ENCODE results near the gene NPVF. TPM values are rescaled to one million over a fixed set of nuclear protein-coding genes. Genes with fewer than 3 reads are reported as not detected.

The NPVF gene
- total RNA-seq, 1 experiment from 2014 or later, result not detected

DNA sequence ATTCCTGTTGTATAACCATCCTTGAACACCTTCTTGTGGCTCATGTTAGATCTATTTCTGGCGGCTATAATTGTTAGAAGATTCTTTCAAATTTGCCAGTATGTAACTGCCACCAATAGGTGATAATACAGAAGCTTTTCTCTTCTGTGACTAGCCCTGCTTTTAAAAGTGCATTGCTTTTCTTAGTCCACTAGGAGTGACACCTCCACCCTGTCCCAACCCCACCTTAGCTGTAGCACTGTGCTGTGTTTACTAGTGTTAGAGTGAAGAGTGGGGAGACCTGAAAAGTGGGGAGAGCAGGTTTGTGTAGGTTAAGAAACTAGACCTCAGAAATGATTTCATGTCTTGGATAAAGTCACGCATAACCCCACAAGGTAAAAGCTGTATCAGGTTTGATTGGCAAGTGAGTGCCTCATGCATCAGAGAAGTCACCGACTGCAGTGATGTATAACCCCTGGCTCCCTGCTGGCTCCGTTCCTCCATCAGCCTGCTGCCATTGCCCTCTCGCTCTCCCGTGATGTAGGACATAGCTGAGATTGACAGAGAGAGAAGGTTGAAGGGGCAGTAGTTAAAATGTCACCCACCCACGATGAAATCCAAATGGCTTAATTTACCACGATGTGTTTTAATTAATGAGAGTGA, 12.5 kb downstream of the NPVF start:
- no peak for DNase-seq (ENCODE audit: low read depth, low spot score)
- H3K4me1 ChIP-seq (ENCODE audit: control insufficient read depth, insufficient read depth, low read length), result no peaks in the 10 kb centered on the region
- ChIA-PET CTCF (interaction anchor here (1.1 kb wide), 1 partner anchor 30 kb away, joined by 3 read pairs; no protein-coding TSS in a partner anchor), POLR2A (no interaction called here)
- peaks cover 9% of the 10 kb centered on the region for H3K27me3 ChIP-seq (ENCODE audit: control insufficient read depth, insufficient read depth, low read length)
- no peak for TF ChIP-seq SIN3A (IDR thresholded peaks at IDR 0.05; ENCODE audit: borderline replicate concordance, insufficient read depth, low read depth, low read length)
- TF ChIP-seq, protein P1, sequence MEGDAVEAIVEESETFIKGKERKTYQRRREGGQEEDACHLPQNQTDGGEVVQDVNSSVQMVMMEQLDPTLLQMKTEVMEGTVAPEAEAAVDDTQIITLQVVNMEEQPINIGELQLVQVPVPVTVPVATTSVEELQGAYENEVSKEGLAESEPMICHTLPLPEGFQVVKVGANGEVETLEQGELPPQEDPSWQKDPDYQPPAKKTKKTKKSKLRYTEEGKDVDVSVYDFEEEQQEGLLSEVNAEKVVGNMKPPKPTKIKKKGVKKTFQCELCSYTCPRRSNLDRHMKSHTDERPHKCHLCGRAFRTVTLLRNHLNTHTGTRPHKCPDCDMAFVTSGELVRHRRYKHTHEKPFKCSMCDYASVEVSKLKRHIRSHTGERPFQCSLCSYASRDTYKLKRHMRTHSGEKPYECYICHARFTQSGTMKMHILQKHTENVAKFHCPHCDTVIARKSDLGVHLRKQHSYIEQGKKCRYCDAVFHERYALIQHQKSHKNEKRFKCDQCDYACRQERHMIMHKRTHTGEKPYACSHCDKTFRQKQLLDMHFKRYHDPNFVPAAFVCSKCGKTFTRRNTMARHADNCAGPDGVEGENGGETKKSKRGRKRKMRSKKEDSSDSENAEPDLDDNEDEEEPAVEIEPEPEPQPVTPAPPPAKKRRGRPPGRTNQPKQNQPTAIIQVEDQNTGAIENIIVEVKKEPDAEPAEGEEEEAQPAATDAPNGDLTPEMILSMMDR (IDR thresholded peaks at IDR 0.05), result no peak
- TF ChIP-seq POLR2AphosphoS5 (IDR thresholded peaks at IDR 0.05; ENCODE audit: low read depth, low read length), result no peak
- no peak for TF ChIP-seq TCF7L2 (IDR thresholded peaks at IDR 0.05; ENCODE audit: low read depth, low read length)
- TF ChIP-seq, protein P2, sequence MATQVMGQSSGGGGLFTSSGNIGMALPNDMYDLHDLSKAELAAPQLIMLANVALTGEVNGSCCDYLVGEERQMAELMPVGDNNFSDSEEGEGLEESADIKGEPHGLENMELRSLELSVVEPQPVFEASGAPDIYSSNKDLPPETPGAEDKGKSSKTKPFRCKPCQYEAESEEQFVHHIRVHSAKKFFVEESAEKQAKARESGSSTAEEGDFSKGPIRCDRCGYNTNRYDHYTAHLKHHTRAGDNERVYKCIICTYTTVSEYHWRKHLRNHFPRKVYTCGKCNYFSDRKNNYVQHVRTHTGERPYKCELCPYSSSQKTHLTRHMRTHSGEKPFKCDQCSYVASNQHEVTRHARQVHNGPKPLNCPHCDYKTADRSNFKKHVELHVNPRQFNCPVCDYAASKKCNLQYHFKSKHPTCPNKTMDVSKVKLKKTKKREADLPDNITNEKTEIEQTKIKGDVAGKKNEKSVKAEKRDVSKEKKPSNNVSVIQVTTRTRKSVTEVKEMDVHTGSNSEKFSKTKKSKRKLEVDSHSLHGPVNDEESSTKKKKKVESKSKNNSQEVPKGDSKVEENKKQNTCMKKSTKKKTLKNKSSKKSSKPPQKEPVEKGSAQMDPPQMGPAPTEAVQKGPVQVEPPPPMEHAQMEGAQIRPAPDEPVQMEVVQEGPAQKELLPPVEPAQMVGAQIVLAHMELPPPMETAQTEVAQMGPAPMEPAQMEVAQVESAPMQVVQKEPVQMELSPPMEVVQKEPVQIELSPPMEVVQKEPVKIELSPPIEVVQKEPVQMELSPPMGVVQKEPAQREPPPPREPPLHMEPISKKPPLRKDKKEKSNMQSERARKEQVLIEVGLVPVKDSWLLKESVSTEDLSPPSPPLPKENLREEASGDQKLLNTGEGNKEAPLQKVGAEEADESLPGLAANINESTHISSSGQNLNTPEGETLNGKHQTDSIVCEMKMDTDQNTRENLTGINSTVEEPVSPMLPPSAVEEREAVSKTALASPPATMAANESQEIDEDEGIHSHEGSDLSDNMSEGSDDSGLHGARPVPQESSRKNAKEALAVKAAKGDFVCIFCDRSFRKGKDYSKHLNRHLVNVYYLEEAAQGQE (IDR thresholded peaks at IDR 0.05; ENCODE audit: insufficient read depth in 1 of 2, low read depth in 2 of 2, low read length in 1 of 2), result no peak
- in situ Hi-C loops (cut with HindIII; ENCODE audit: low pct_unique_long_range_greater_than_20kb, low sequenced_read_pairs), result no loop called here
- intact Hi-C loops (cut with micrococcal nuclease; ENCODE audit: unreplicated experiment), result no loop called here
- no TSS peak for BruUV-seq (replicated peaks)
- H3K36me3 ChIP-seq (ENCODE audit: control insufficient read depth, insufficient read depth, low read length), result no peaks in the 10 kb centered on the region
- H3K27ac ChIP-seq (ENCODE audit: low read length), result no peak overlapping the region
- no peak overlapping the region for H3K4me3 ChIP-seq (ENCODE audit: low read depth in 2 of 2, low read length in 2 of 2)
- H3K9me3 ChIP-seq (ENCODE audit: control insufficient read depth, insufficient read depth, low read depth, low read length), result no peaks in the 10 kb centered on the region
- peak; percentile 72 for ATAC-seq

DNA sequence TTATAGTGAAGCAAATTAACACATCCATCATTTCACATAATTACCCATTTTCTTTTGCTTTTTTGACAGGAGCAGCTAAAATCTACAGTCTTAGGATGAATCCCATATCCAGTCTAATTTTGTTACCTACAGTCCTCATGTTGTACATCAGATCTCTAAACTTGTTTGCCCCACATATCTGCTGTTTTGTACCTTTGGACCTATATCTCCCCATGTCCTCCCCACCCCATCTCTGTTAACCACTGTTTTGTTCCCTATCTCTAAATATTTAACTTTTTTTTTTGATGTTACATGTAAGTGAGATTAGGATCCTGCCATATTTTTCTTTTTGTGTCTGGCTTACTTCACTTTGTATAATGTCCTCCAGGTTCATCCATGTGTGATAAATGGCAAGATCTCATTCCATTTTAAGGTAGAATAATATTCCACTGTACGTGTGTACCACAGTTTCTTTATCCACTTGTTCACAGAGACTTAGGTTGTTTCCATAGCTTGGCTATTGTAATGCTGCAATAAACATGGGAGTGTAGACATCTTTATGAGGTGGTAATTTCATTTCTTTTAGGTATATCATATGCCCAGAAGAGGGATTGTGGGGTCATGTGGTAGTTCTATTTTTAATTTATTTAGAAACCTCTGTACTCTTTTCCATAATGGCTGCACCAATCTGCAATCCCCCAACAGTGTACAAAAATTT, 19.6 kb downstream of the NPVF start:
- ATAC-seq (no peak), DNase-seq (ENCODE audit: low read depth, low spot score) (no peak)
- Histone ChIP-seq H3K36me3 (ENCODE audit: control insufficient read depth, insufficient read depth, low read length) (no peaks in the 10 kb centered on the region), H3K9me3 (ENCODE audit: control insufficient read depth, insufficient read depth, low read depth, low read length) (no peaks in the 10 kb centered on the region), H3K27ac (ENCODE audit: low read length) (no peak overlapping the region), H3K4me1 (ENCODE audit: control insufficient read depth, insufficient read depth, low read length) (no peaks in the 10 kb centered on the region), H3K27me3 (ENCODE audit: control insufficient read depth, insufficient read depth, low read length) (peaks cover 7% of the 10 kb centered on the region; the same call in 1 of the 2 replicates), H3K4me3 (ENCODE audit: low read depth in 2 of 2, low read length in 2 of 2) (no peak overlapping the region)
- BruUV-seq (replicated peaks), result no TSS peak
- in situ Hi-C loops (cut with HindIII; ENCODE audit: low pct_unique_long_range_greater_than_20kb, low sequenced_read_pairs) (no loop called here), intact Hi-C loops (cut with micrococcal nuclease; ENCODE audit: unreplicated experiment) (no loop called here)
- ChIA-PET POLR2A (no interaction called here), CTCF (no interaction called here)
- TF ChIP-seq, protein P2 (IDR thresholded peaks at IDR 0.05; ENCODE audit: insufficient read depth in 1 of 2, low read depth in 2 of 2, low read length in 1 of 2), result no peak
- TF ChIP-seq, protein P1 (IDR thresholded peaks at IDR 0.05), result no peak
- TF ChIP-seq TCF7L2 (IDR thresholded peaks at IDR 0.05; ENCODE audit: low read depth, low read length), result no peak
- TF ChIP-seq SIN3A (IDR thresholded peaks at IDR 0.05; ENCODE audit: borderline replicate concordance, insufficient read depth, low read depth, low read length), result no peak
- TF ChIP-seq POLR2AphosphoS5 (IDR thresholded peaks at IDR 0.05; ENCODE audit: low read depth, low read length), result no peak
